Transverse colon (tissue), 3 donors: Measurements from ENCODE around the gene BCL11B.

ENCODE experiments used
- CTCF ChIP-seq, 5 experiments: fragments of 200-600 bp in 3 of 5; fragments of 450-650 bp in 2 of 5; sonication (generic) in 3 of 5; IDR thresholded peaks; 1 replicate in 2 of 5; 2 replicates in 3 of 5; pipeline ENCODE4 v1.5.1; 2016 to 2017; ENCODE audit warnings: antibody characterized with exemption in 5 of 5, inconsistent platforms in 3 of 5, mild to moderate bottlenecking in 2 of 5, moderate library complexity in 1 of 5
- POLR2A ChIP-seq: fragments of 450-650 bp; IDR thresholded peaks from one replicate; pipeline ENCODE4 v1.6.1; 2016; ENCODE audit warnings: antibody characterized with exemption, mild to moderate bottlenecking, moderate library complexity

GRCh38 chr14:99125113-99125512 lies 146.9 kb downstream of the BCL11B start:
- no peak for TF ChIP-seq POLR2A
- no peak for TF ChIP-seq CTCF (IDR thresholded peaks at IDR 0.05)
